Stimulated activated CD8-positive, alpha-beta memory T cell treated with anti-CD3 and anti-CD28 coated beads, Interleukin-4, amount 100 ng/mL, for 1 hour (primary cell): ENCODE data around the gene ZSCAN23.

Source experiments
- DNase-seq, 2 donors: peaks; one replicate each; pipeline ENCODE4 v3.0.0-alpha.2; 2020; ENCODE audit warnings: low read depth in 2 of 2, low spot score in 1 of 2

ZSCAN23 gene

GRCh38 chr6:28383235-28384142, 59.8 kb downstream of the ZSCAN23 start:
- DNase-seq, result no peak
